HUES48 (cell line): Measurements from ENCODE around the gene DIRAS2.
A peak's percentile ranks its signal among the peaks of the same experiment; 100 is the strongest.
"Not testable (repeated sequence)": the region's sequence is repeated elsewhere in the genome, so short reads cannot be mapped to it uniquely, and the experiment has no call there.

ENCODE experiments used
- H3K27ac ChIP-seq: one replicate; pipeline ENCODE4 v1.7.0; 2013; ENCODE audit warnings: low read depth, low read length, inconsistent platforms
- H3K27me3 ChIP-seq: 2 replicates; pipeline ENCODE4 v1.6.1; 2013; ENCODE audit warnings: mild to moderate bottlenecking, low read length; ENCODE audit not compliant: control insufficient read depth, insufficient read depth
- H3K36me3 ChIP-seq: 2 replicates; pipeline ENCODE4 v1.6.1; 2013; ENCODE audit warnings: low read length; ENCODE audit not compliant: control insufficient read depth, insufficient read depth
- H3K4me1 ChIP-seq: 2 replicates; pipeline ENCODE4 v1.6.1; 2013; ENCODE audit warnings: mild to moderate bottlenecking, low read length; ENCODE audit not compliant: control insufficient read depth, insufficient read depth
- H3K4me3 ChIP-seq: 2 replicates; pipeline ENCODE4 v1.5.1; 2013; ENCODE audit warnings: mild to moderate bottlenecking, low read depth, low read length
- H3K9ac ChIP-seq: 2 replicates; pipeline ENCODE4 v1.6.1; 2013; ENCODE audit warnings: mild to moderate bottlenecking, low read depth, low read length, moderate library complexity
- H3K9me3 ChIP-seq: 2 replicates; pipeline ENCODE4 v1.6.1; 2013; ENCODE audit warnings: low read length; ENCODE audit not compliant: control insufficient read depth, insufficient read depth

Gene DIRAS2, protein sequence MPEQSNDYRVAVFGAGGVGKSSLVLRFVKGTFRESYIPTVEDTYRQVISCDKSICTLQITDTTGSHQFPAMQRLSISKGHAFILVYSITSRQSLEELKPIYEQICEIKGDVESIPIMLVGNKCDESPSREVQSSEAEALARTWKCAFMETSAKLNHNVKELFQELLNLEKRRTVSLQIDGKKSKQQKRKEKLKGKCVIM

DNA sequence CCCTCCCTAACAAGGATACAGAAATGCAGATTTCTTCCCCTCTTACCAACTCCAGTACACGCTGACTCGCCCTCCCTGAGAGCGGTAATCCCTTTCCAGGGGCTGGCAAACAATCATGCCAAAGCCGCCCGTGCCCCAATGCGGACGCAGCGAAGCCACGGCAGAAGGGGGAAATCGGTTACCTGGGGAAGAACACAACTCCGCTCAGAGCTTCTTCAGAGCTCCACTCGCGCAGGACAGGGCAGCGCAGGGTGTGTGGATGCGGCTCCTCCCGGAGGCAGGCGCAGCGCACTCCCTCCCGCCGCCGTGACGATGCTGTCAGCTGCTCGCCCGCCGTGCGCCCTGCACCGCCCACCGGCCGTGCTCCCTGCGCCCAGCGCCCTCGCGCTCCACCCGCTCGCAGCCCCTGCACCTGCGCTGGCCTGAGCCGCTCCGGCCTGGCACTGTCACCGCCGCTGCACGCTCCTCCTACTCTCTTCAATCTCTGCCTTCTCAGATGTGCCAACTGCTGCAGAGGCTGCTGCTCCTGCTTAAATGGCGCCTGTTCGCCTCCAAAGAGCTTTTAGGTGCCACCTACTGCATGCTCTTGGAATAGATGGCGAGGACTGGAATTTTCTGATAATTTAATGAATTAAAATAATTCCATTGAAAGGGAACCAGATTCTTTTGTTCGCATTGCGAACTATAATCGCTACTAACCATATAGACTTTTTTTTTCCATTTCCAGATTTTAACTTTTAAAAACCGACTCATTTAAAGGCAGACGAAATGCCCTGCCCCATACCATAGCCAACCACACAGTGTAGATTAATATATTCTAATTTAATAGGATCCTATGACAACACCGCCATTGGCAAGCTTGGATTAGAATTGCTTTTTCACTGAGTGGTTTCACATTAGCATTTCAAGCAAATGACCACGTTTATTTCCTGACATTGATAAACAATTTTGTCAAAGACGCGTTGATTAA, at the start of gene DIRAS2:
TSS of gene DIRAS2 (minus strand) at position 255 of the 970 bp plus-strand sequence. CDS start 28,997 bp downstream, outside the sequence.
- peaks cover 45% of the 10 kb centered on the region for H3K27me3 ChIP-seq
- no peaks in the 10 kb centered on the region for H3K36me3 ChIP-seq
- no peaks in the 10 kb centered on the region for H3K9me3 ChIP-seq
- no peak within 1 kb of the TSS for H3K27ac ChIP-seq
- no peak within 1 kb of the TSS; the same call in 1 of the 2 replicates for H3K9ac ChIP-seq
- peaks cover 10% of the 10 kb centered on the region for H3K4me1 ChIP-seq
- H3K4me3 ChIP-seq: peak within 1 kb of the TSS; percentile 73

DNA sequence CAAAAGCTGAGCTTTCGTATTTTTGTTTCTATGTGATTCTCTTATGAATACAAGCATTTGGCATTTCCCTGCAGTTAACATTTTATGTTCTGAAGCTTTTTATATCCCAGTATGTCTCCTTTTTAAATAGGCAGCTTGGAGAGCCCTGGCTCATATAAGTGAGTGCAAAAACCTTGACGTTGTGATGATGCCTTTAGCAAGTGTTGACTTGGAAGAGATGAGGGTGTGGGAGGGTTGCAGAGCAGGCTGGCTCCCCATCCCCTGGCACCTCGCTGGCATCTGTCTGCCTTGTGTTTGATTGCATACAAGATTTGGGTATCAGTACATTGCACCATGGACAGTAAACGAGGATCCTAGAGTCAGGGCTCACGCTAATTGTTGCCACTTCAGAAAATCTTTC, 42.1 kb upstream of the DIRAS2 start:
- no peaks in the 10 kb centered on the region for H3K27me3 ChIP-seq

DNA sequence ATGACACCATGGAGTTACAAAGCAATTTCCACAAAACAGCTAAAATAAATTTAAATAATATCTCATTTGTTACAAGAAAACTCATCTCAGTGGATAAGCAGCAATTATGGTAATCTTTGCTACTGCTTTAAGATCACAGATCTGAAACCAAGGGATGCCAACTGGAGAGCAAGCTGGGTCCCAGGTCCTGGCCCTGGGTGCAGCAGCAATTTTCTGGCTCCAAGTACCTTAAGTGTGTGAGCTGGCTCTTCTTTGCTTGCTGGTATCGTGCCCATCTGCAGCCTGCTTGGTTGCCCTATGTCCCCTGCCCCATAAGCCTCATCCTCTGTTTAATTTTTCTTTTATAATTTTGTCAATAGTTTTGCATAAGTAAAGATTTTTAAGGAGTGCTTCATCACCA, 41.5 kb upstream of the DIRAS2 start:
- no peaks in the 10 kb centered on the region for H3K36me3 ChIP-seq
- H3K27ac ChIP-seq: no peak overlapping the region
- no peaks in the 10 kb centered on the region for H3K27me3 ChIP-seq
- 0 out of 2 replicates have a peak, but pooled peaks cover 3% of the 10 kb centered on the region for H3K4me1 ChIP-seq
- H3K4me3 ChIP-seq: no peak overlapping the region
- H3K9me3 ChIP-seq: peaks cover 11% of the 10 kb centered on the region
- H3K9ac ChIP-seq: no peak overlapping the region

More for the DNA sequence above, 42.1 kb upstream of the DIRAS2 start:
- H3K9ac ChIP-seq: no peak overlapping the region
- H3K9me3 ChIP-seq: peaks cover 11% of the 10 kb centered on the region
- 0 out of 2 replicates have a peak, but pooled peaks cover 3% of the 10 kb centered on the region for H3K4me1 ChIP-seq
- H3K4me3 ChIP-seq: no peak overlapping the region
- H3K27ac ChIP-seq: no peak overlapping the region
- H3K36me3 ChIP-seq: no peaks in the 10 kb centered on the region

DNA sequence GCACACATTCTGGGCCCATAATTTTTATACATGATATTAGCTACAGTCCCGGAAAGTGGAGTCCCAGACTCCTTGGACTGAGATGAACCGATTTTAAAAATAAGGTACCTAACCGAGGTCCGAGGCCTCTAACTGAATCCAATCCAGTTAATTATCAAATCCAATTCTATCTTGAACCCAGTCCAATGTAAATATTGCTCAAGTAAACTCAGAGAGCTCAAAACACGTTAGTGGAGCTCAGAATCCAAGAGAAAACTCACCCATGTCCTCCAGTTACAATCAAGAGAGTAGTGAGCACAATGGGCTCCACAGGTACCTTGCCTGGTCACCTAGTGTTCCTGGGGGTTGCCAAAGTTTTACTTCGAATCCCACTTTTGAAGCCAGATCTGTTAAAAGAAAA, 37.9 kb upstream of the DIRAS2 start:
- Histone ChIP-seq H3K27me3 (no peaks in the 10 kb centered on the region), H3K4me3 (no peak overlapping the region), H3K36me3 (no peaks in the 10 kb centered on the region), H3K27ac (no peak overlapping the region), H3K4me1 (0 out of 2 replicates have a peak, but pooled peaks cover 3% of the 10 kb centered on the region), H3K9ac (no peak overlapping the region), H3K9me3 (peaks cover 2% of the 10 kb centered on the region; the same call in 1 of the 2 replicates)

DNA sequence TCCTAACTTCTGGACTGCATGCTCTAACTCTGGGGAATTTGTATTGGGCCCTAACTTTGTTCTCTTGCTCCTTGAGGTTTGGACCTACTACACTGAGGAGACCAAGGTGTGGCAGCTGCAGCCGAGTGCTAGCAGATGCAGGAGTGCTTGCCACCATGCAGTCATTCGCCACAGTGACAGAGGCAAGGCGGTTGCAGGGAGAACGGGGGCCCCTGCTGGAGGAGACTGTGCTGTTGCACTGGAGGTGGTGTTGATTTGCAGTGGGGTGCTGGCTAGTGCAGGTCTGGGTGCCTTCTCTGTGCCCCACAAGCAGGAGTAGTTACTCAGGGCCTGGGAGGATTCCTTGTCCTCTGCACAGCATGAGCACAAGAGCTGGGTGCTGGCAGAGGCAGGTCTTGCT, 22.4 kb upstream of the DIRAS2 start:
- H3K4me1 ChIP-seq: no peaks in the 10 kb centered on the region
- no peak overlapping the region for H3K4me3 ChIP-seq
- H3K9me3 ChIP-seq: no peaks in the 10 kb centered on the region
- H3K27me3 ChIP-seq: no peaks in the 10 kb centered on the region
- H3K36me3 ChIP-seq: no peaks in the 10 kb centered on the region
- H3K9ac ChIP-seq: no peak overlapping the region
- no peak overlapping the region for H3K27ac ChIP-seq

DNA sequence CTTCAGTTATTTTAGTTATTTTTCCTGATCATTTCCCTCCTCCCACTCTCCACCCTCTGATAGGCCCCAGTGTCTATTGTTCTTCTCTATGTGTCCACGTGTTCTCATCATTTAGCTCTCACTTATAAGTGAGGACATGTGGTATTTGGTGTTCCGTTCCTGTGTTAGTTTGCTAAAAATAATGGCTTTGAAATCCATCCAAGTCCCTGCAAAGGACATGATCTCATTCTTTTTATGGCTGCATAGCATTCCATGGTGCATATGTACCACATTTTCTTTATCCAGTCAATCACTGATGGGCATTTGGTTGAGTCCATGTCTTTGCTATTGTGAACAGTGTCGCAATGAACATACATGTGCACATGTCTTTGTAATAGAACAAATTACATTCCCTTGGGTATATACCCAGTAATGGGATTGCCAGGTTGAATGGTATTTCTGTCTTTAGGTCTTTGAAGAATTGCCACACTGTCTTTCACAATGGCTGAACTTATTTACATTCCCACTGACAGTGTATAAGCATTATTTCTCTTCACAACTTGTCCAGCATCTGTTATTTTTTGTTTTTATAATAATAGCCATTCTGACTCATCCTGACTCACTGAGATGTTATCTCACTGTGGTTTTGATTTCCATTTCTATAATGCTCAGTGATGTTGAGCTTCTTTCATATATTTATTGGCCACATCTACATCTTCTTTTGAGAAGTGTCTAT, 17.2 kb upstream of the DIRAS2 start:
- Histone ChIP-seq H3K36me3 (no peaks in the 10 kb centered on the region), H3K27me3 (no peaks in the 10 kb centered on the region), H3K27ac (no peak overlapping the region), H3K4me3 (no peak overlapping the region), H3K9ac (no peak overlapping the region), H3K4me1 (no peaks in the 10 kb centered on the region), H3K9me3 (no peaks in the 10 kb centered on the region)

DNA sequence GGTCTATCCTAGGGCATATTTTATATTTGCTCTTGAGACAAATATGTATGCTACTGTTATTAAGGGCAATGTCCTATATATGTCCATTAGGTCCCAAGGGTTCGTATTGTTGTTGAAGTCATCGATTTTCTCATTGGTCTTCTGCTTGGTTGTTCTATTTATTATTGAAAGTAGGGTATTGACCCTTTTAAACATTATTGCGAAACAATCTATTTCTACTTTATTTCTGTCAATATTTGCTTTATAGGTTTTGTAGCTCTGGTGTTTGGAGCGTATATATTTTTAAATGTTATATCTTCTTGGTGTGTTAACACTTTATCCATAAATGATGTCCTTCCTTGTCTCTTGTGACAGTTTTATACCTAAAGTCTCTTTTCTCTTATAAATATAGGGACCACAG, 16.2 kb upstream of the DIRAS2 start:
- Histone ChIP-seq H3K27me3 (no peaks in the 10 kb centered on the region), H3K4me1 (no peaks in the 10 kb centered on the region), H3K4me3 (no peak overlapping the region), H3K27ac (no peak overlapping the region), H3K9me3 (no peaks in the 10 kb centered on the region), H3K36me3 (no peaks in the 10 kb centered on the region), H3K9ac (no peak overlapping the region)

DNA sequence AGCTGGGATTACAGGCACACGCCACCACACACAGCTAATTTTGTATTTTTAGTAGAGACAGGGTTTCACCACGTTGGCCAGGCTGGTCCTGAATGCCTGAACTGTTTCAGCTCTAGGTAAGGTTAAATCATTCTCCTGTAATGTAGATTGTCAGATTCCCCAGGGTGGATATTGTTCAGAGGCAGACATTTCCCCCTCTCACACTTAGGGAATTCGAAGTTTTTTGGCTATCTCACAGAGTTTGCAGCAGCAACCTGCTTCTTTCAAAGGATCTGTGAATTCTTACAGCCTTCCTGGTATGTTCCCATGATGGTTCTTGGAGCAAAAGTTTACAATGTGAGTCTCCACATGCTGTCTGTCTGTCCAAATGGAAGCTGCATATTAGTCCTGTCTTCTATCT, 15.6 kb upstream of the DIRAS2 start:
- H3K36me3 ChIP-seq: no peaks in the 10 kb centered on the region
- no peaks in the 10 kb centered on the region for H3K9me3 ChIP-seq
- H3K27ac ChIP-seq: no peak overlapping the region
- no peak overlapping the region for H3K4me3 ChIP-seq
- H3K4me1 ChIP-seq: no peaks in the 10 kb centered on the region
- H3K27me3 ChIP-seq: no peaks in the 10 kb centered on the region
- no peak overlapping the region for H3K9ac ChIP-seq

DNA sequence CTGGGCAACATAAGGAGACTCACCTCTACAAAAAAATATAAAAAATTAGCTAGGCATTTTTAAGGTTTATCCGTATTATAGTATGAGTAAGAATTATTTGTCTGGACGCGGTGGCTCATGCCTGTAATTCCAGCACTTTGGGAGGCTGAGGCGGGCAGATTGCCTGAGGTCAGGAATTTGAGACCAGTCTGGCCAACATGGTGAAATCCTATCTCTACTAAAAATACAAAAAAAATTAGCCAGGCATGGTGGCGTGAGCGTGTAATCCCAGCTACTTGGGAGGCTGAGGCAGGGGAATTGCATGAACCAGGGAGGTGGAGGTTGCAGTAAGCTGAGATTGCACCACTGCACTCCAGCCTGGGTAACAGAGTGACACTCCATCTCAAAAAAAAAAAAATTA, 14.3 kb upstream of the DIRAS2 start:
- not testable (repeated sequence) for H3K27me3 ChIP-seq

DNA sequence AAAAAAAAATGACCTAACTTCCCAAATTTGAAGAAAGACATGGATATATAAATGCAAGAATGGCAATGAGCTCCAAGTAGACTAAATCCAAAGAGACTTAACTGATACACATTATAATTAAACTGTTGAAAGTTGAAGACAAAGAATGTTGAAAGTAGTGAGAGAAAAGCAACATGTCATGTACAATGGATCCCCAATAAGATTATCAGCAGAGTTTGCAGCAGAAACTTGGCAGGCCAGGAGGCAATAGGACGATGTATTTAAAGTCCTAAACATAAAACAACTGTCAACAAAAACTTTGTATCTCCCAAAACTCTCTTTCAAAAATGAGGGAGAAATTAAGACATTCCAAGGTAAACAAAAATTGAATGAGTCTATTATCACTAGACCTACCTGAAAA, 8.6 kb upstream of the DIRAS2 start:
- Histone ChIP-seq H3K4me3 (no peak overlapping the region), H3K36me3 (no peaks in the 10 kb centered on the region), H3K4me1 (no peaks in the 10 kb centered on the region), H3K27me3 (no peaks in the 10 kb centered on the region), H3K9ac (no peak overlapping the region), H3K9me3 (no peaks in the 10 kb centered on the region; the same call in 1 of the 2 replicates), H3K27ac (no peak overlapping the region)

More for the DNA sequence above, 14.3 kb upstream of the DIRAS2 start:
- H3K4me1 ChIP-seq, H3K9me3 ChIP-seq, H3K9ac ChIP-seq, H3K27ac ChIP-seq, H3K36me3 ChIP-seq, H3K4me3 ChIP-seq: not testable (repeated sequence)
